HG03280 (cell line): ENCODE measurements around the gene HORMAD2.

Experiments
- ATAC-seq: cut with Tn5 transposase; IDR thresholded peaks from one replicate; pipeline ENCODE4 v1.9.1; 2021; ENCODE audit warnings: mild to moderate bottlenecking, moderate library complexity; ENCODE audit not compliant: unreplicated experiment

HORMAD2 gene

GRCh38 chr22:30079952-30080533 is at the start of gene HORMAD2:
Gene HORMAD2, plus strand, starts transcription at chr22:30080464. Its CDS starts 13,489 bp downstream, at chr22:30093953.
- no peak for ATAC-seq

GRCh38 chr22:30031328-30031727 is 48.9 kb upstream of the HORMAD2 start:
- no peak for ATAC-seq

GRCh38 chr22:30031764-30032455 is 48.4 kb upstream of the HORMAD2 start:
- ATAC-seq, result no peak

- ATAC-seq, result no peak
Measured at GRCh38 chr22:30033137-30033536, 47.1 kb upstream of the HORMAD2 start.

- no peak for ATAC-seq
Measured at GRCh38 chr22:30033901-30034300, 46.4 kb upstream of the HORMAD2 start.

GRCh38 chr22:30036656-30037055 is 43.6 kb upstream of the HORMAD2 start:
- ATAC-seq, result no peak

GRCh38 chr22:30038219-30038618 is 42.0 kb upstream of the HORMAD2 start:
- no peak for ATAC-seq

- ATAC-seq, result no peak
Measured at GRCh38 chr22:30040499-30041260, 39.6 kb upstream of the HORMAD2 start.

GRCh38 chr22:30041475-30041874 is 38.8 kb upstream of the HORMAD2 start:
- ATAC-seq, result no peak

- no peak for ATAC-seq
Measured at GRCh38 chr22:30041881-30042280, 38.4 kb upstream of the HORMAD2 start.

- no peak for ATAC-seq
Measured at GRCh38 chr22:30043161-30043560, 37.1 kb upstream of the HORMAD2 start.

- no peak for ATAC-seq
Measured at GRCh38 chr22:30044369-30044768, 35.9 kb upstream of the HORMAD2 start.

GRCh38 chr22:30044881-30045493 is 35.3 kb upstream of the HORMAD2 start:
- ATAC-seq, result no peak

- no peak for ATAC-seq
Measured at GRCh38 chr22:30045494-30045887, 34.8 kb upstream of the HORMAD2 start.

- ATAC-seq, result no peak
Measured at GRCh38 chr22:30045901-30046715, 34.2 kb upstream of the HORMAD2 start.

- no peak for ATAC-seq
Measured at GRCh38 chr22:30046716-30047363, 33.4 kb upstream of the HORMAD2 start.

GRCh38 chr22:30047364-30047738 is 32.9 kb upstream of the HORMAD2 start:
- ATAC-seq, result no peak

GRCh38 chr22:30048681-30049080 is 31.6 kb upstream of the HORMAD2 start:
- ATAC-seq, result no peak

GRCh38 chr22:30054067-30054763 is 26.0 kb upstream of the HORMAD2 start:
- ATAC-seq, result no peak

- no peak for ATAC-seq
Measured at GRCh38 chr22:30054764-30055069, 25.5 kb upstream of the HORMAD2 start.
